GM19397 (cell line): ENCODE results near the gene MGST3.
"Not testable (repeated sequence)": the region's sequence is repeated elsewhere in the genome, so short reads cannot be mapped to it uniquely, and the experiment has no call there.

ENCODE experiments used
- ATAC-seq: cut with Tn5 transposase; IDR thresholded peaks from one replicate; pipeline ENCODE4 v1.9.1; 2021; ENCODE audit warnings: mild to moderate bottlenecking, moderate library complexity; ENCODE audit not compliant: unreplicated experiment

MGST3 gene

DNA sequence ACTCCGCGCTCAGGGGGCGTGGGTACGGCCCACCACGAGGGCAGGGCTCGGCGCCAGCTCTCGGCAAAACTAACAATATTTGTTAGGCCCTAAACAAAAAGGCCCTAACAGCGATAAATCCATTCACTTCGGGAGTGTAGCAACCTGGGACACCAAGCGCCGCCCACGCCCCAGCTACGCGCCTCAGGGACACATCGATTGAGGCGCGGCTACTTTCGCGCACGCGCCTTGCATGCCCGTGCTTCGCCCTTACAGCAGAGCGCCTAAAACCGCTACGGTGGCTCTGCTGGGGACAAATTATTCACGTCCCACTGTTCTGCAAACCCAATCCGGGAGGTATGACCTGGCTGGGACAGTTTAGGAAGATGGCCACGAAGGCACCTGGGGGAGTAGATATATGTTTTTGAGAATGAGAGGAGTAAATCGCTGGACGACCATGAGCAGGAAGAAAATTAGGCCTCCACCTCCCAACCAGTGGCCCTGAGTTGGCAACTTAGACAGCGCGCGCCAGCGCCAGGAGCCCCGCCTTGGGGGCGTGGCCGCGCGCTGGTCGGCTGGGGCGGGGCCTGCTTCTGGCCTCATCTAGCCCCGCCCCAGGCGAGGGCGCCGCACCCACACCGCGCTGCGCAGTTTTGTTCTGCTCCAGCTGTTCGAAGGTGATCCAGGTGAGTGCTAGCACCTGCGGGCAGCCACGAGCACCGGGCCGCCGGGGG is at the start of gene MGST3:
Gene MGST3 (plus strand): TSS at position 606 of the 713 bp plus-strand sequence. CDS start 18,614 bp downstream, outside the sequence.
- peak; percentile 86 for ATAC-seq

DNA sequence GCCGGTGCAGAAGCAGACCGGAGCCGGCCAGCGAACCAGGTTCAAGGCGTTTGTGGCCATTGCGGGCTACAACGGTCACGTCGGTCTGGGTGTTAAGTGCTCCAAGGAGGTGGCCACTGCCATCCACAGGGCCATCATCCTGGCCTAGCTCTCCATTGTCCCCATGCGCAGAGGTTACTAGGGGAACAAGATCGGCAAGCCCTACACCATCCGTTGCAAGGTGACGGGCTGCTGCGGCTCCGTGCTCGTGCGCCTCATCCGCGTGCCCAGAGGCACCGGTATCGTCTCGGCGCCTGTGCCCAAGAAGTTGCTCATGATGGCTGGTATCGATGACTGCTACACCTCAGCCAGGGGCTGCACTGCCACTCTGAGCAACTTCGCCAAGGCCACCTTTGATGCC is 49.1 kb upstream of the MGST3 start:
- no peak for ATAC-seq

DNA sequence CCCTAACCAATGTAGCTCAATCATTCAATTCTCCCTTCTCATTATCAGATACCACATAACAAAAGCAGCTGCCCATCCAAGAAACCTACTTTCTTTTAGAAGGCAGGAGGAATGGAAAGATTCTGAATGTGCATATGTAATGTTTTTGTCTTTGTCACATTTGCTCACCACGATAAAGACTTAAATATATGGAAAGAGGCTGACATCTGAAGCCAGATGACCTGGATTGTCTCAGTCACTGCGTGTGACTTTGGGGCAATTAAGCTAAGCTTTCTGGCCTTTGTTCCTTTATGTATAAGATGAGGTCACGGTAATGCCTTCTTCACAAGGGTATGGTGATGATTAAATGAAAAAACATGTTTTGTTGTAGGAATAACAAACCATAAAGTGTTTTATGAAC is 44.6 kb upstream of the MGST3 start:
- ATAC-seq, result no peak

DNA sequence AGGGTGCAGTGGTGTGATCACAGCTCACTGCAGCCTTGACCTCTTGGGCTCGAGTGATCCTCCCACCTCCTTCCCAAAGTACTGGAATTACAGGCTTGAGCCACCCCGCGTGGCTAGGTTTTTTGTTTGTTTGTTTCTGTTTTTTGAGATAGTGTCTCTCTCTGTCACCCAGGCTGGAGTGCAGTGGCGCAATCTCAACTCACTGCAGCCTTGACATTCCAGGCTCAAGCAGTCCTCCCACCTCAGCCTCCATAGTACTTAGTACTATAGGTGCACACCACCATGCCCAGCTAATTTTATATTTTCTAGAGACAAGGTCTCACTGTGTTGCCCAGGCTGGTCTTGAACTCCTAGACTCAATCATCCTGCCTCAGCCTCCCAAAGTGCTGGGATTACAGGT is 39.6 kb upstream of the MGST3 start:
- not testable (repeated sequence) for ATAC-seq

DNA sequence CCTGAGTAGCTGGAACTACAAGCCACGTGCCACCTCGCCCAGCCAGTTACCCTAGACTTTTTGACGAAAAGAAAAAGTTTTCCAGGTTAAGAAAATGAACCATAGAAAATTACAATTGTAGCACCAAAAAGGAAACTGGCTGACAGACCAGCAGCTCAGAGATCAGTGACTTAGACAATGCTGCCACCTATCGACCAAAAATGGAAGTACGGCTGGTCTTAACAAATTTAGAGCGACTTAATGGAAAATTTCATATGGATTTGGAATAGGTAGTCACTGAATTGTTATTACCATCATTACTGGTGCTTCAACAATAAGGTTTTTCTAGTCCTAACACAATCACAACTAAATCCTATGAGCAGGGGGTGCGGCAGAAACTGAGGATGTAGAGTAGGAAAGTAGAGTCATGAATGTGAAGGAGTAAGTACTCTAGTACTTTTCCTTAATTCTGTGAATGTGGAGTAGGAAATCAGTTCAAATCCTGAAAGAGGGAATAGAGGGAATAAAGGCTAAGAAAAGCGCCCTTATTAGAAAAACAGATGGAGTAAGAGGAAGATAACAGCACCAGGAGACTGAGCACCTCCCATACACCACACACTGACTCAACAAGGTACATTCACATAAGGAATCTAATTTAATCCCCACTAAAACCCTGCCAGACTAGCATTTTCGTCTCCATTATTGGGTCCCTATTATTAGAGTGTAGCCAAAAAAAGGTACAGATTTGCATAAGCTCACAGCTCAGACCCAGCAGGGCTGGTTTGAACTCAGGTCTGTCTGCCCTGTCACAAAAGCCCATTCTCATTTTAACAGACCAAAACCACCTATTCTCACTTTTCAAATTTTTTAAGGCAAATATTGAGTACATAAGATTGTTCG is 37.9 kb upstream of the MGST3 start:
- ATAC-seq, result no peak

DNA sequence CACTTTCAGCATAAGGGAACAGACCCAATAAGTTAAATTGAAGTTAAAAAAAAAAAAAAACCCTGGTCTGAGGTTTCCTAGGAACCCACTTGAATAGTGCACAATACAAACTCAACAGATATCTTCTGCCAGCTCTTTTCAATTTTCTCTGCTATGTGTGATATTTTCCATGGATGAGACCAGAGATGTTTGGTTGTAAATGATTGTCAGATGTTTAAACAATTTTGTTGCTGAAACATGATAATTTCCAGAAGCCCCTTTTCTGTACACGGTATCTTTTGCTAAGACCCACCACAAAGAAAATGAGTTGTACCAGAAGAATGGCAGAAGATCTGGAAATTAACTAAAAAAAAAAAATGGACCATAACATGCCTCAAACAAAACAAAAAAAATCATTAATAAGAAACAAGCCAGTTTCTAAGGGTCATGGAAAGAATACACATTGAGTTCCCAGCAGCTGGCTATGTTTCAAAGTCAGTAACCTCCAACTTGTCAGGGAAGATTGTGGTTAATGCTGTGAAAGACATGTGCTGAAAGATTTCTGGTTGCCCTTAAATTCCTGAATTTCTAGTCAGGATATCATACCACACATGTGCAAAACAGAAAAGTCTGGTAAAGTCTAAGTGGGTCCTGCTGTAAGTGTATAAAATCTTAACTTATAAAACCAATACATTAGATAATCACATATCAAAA is 35.6 kb upstream of the MGST3 start:
- ATAC-seq, result no peak

DNA sequence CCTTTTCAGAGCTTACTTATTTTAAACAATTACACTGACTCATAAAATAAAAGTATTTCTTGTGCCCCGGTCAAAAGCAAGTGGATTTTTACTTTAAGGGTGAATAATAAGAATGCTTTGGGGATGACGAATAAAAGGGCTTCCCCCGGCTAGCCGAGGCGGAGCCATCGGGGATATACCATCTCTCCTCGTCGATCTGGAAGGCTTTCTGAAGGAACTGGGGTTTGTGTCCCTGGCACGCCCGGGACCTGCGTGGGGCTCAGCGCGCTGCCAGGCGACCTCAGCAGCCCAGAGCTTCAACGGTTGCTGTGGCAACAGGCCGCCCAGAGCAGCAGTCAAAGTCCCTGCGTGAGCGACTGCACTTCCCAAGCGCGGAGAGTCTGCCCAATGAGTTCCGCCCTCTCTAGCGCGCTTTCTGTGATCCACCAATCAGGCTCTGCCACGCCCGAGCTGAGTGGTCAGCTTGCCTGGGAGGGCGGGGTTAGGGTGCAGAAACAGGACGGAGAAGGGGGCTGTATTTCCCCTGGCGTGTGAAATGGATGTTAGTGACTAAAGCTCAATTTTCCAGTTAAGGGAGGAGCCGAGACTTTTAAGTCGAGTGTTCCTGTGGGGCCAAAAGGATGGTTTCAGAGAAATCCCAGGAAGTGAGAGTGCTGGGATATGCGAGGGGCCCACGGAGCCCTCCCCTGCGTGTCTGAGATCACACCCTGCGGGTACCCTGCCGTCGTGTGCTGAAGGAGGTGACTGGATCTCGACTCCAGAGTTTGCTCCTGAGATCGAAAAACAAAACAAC is 33.0 kb upstream of the MGST3 start:
- peak; percentile 98 for ATAC-seq

DNA sequence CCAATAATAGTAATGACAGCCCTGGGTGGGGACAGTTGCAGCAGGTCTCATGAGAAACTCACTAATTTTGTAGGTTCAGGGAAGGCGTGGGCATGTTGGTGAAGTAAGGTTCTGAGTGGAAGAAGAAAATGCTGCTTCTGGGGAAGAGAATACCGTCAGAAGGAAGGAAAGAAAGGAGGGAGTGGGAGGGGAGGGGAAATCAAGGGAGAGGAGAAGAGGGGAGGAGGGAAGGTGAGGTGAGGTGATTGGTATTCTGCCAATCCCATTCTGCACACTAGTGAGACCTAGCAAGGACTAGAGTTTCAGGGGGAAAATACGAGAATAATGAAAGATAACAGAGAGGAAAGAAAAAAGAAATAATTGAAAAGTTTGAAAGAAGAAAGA is 32.4 kb upstream of the MGST3 start:
- no peak for ATAC-seq

DNA sequence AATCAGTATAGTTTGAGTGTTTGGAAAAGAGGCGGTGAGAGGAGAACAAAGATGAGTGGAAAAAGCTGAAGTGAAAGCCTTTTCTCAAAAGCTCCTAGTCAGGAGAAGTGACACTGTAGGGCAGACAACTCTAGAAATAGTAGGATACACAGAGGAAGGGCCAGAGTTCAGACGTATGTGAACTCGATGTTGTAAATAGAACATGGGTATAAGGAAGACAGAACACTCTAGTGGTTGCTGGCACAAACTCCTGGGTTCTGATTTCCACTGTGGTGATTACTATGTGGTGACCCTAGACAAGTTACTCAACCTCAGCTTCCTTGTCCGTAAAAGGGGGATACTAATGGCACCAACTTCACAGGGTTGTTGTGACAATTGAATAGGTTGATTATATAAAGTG is 30.2 kb upstream of the MGST3 start:
- ATAC-seq, result no peak

DNA sequence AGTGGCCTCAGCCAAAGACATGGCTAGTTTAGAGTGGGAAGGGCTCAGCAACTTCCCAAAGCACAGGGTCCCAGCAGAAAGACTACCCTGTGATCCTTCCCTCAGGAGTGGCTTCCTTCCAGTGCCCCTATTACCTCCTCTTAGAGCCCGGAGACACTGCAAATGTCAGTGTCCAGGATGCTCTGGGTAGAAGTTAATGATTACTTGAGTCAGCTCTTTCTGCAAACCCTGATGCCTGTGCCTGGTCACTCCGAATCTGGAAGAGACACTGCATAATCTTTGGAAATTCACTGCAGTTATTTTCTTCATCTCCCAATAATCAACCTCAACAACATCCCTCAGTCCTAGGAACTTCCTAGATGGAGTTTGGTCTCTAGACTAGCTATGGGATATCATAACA is 27.2 kb upstream of the MGST3 start:
- ATAC-seq, result no peak

DNA sequence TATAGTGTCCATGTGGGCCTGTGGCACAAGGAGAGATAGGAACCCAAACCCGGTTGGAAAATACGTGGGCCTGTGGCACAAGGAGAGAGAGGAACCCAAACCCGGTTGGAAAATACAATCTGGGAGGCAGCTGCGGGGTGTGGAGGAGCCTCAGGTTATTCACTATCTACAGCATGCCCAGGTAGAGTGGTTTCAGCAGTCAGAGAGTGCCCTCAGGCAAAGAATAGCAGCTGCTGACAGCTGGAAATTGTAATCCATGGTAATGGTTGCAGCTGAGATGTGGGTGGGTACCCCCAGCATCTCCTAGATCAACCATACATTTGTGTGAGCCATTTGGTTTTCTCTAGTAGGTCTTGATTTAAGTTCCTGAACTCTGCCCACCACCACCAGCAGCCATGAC is 25.8 kb upstream of the MGST3 start:
- ATAC-seq, result no peak

DNA sequence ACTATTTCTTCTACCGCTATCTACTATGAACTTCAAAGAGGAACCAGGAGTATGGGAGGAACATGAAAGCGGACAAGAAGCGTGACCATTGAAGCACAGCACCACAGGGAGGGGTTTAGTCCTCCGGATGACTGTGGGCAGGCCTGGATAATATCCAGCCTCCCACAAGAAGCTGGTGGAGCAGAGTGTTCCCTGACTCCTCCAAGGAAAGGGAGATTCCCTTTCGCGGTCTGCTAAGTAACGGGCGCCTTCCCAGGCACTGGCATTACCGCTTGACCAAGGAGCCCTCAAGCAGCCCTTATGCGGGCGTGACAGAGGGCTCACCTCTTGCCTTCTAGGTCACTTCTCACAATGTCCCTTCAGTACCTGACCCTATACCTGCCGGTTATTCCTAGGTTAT is 24.4 kb upstream of the MGST3 start:
- not testable (repeated sequence) for ATAC-seq

DNA sequence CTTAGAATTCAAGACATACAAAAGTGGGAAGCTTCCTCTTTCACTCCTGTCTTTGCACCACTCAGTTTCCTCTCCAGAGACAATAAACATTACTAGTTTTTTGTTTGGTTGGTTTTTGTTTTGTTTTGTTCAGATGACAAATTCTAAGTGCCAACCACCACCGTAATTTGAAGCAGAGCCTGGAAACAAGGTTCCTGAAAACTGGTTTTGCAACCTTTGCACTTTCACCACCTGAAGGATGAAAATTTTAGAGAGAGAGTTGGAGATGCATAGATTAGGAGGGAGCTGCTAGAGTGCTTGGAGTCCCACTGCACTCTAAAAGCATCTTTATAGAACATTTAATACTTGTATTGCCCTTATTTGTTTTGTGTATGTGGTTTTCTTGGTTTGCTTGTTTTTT is 20.2 kb upstream of the MGST3 start:
- no peak for ATAC-seq

DNA sequence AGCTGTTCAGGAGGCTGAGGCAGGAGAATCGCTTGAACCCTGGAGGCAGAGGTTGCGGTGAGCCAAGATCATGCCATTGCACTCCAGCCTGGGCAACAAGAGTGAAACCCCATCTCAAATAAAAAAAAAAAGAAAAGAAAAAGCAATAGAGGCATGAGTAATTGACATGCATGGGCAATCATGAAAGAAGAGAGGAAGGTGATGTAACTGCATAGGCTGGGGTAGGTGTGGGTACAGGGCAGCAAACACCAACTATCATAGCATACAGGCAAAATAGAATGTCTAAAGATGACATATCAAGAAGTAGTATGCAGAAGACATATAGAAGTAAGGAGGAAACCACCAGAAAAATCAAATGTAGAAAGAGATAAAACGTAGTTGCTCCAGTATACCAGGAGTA is 19.0 kb upstream of the MGST3 start:
- ATAC-seq, result peak; percentile 50

DNA sequence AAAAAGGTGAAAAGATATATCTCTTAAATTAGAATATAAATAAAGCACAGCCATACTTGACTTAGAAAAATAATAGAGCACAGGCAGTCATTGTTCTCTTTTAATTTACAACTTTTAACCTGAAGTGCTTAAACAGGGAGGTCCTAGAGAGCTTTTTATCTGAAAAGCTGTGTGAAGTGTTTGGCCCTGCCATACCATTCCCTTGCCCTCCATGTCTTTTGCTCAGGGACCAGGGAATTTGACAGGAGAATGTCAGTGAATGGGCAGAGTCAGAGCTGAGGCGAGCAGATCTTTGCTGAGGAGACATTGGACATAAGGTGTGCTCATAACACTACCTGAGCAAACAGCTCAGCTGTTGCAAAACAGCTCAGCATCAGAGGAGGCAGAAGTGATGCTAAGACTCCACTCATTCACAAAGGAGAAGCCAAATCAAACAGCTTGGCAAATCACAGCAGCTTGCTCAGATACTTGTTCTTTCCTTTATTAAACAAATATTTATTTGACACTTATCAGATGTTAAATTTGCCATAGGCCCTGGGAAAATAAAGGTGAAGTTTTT is 14.9 kb upstream of the MGST3 start:
- ATAC-seq, result no peak

DNA sequence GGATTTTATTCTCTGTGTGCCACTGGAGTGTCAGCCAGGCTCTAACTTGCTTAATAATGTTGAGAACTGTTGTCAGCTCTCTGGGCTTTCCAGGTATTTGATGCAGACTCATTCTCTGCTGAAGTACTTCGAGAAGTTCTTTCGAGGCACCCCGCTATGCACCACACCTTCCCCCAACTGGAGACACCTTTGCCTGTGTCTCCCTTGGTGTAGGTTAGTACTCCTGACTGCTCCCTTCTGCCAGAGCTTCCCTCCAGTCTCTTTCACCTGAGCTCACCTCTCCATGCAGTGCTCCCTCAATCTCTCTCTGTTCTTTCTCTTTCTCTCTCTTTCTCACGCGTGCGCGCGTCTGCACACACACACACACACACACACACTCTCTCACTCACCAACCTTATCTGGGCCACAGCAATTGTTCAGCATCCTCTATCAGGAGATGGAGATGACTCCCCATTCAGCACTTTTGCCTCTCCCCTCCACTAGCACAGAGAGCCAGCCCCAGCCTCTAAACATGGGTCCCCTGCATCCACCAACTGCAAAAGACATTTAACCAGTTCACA is 14.0 kb upstream of the MGST3 start:
- ATAC-seq, result no peak

DNA sequence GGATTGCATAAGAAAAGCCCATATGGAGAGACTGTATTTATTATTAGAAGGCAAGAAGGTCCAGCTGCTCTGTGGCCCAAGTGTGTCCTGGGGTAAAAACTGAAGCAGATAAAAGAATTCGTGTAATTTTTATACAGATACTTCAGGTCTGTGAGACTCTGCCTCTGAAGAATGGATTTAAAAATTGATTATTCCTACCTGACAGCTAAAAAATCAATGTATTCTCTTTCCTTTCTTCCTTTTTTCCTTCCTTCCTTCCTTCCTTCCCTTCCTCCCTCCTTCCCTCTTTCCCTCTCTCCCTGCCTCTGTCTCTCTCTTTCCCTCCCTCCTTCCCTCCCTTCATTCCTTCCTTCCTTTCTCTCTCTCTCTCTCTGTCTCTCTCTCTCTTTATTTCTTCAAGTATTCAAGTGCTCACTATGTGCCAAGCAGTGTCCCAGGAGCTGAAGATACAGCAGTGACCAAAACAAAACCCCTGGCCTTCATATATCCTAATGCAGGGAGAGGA is 11.3 kb upstream of the MGST3 start:
- no peak for ATAC-seq

DNA sequence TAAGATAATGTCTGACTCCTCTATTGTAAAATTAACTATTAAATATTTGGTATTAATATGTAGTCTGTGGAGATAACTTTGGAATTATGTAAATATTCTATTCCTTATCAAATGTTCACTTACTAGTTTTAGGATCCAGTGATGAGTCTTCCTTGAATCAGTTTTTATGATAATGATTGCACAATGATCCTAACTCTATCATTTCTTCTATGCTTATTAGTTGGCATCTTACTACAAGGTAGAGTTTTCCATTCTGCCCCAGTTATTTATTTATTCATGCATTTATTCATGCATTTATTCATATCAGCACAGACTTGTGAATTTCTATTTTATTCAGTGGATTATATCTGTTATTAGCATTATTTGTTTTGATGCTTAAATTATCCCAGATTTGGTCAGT is 7.4 kb upstream of the MGST3 start:
- ATAC-seq, result no peak

DNA sequence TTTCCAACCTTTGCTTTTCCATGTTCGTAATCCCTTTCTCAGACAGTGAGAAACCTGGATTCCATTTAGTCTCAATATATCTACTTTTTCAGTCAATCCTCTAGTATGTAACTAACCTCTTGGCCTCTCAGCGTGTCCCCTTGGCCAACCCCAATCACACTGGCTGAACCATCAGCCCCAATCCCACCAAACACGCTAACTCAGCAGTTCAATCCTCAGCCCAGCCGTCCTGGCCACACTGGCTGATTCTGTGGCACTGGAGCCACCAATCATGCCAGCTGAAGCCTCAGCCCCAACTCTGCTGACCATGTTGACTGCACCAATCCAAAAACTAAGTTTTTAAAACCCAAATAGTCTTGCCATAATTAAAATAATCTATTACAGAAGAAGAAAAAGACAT is 6.6 kb upstream of the MGST3 start:
- ATAC-seq, result no peak
